ENCODE data around the gene LCN15. TPM values are rescaled to one million over a fixed set of nuclear protein-coding genes. Genes with fewer than 3 reads are reported as not detected.
A peak's percentile ranks its signal among the peaks of the same experiment; 100 is the strongest.

Gene LCN15
- total and polyA plus RNA-seq, 10 donors = 0.35 TPM; not detected in 9

DNA sequence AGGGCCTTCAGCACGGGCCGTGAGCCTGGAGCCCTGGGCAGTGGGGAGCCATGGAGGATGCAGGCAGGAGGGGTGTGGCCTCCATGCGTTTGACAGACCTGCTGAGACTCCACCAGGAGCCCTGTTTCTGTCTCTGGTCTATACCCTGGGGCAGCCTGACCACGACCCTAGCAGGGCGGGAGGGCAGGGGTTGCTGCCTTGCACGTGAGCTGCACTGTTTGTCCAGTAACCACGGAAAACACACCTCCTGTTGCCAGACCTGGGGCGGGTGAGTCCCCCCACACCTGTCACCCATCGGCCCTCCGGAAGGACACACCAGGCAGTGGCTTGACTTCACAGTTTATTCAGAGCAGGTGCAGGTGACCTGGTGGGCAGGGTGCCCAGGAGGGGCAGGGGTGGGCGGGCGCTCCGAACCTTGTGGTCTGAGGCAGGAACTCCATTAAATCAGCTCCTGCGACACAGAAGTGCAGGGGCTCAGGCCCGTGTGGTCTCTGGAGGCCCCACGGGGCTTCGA lies 10.2 kb downstream of the LCN15 start:
- Histone ChIP-seq H3K27me3 (replicated peaks in 1 of 7) (peaks cover 0 to 15% (median 0%) of the 10 kb centered on the region in 7 donors), H3K4me3 (no peak overlapping the region), H3K27ac (peak overlapping the region in 1 of 8 donors; percentile 42), H3K4me1 (peaks cover 8 to 55% (median 22%) of the 10 kb centered on the region in 6 donors), H3K9me3 (peaks cover 0 to 45% (median 26%) of the 10 kb centered on the region in 8 donors), H3K36me3 (no peaks in the 10 kb centered on the region)
- 41 to 66% (median 47%) methylated on average over 6 to 17 of the region's 17 CpGs for WGBS, 5 donors
- DNase-seq = no peak
- TF ChIP-seq POLR2AphosphoS5 (IDR thresholded peaks at IDR 0.05) (peak in 1 of 3 donors; percentile 11), POLR2A (IDR thresholded peaks at IDR 0.05) (no peak)
- intact Hi-C loops (cut with DNase I; ENCODE audit: low total_unique reads) = no loop called here

DNA sequence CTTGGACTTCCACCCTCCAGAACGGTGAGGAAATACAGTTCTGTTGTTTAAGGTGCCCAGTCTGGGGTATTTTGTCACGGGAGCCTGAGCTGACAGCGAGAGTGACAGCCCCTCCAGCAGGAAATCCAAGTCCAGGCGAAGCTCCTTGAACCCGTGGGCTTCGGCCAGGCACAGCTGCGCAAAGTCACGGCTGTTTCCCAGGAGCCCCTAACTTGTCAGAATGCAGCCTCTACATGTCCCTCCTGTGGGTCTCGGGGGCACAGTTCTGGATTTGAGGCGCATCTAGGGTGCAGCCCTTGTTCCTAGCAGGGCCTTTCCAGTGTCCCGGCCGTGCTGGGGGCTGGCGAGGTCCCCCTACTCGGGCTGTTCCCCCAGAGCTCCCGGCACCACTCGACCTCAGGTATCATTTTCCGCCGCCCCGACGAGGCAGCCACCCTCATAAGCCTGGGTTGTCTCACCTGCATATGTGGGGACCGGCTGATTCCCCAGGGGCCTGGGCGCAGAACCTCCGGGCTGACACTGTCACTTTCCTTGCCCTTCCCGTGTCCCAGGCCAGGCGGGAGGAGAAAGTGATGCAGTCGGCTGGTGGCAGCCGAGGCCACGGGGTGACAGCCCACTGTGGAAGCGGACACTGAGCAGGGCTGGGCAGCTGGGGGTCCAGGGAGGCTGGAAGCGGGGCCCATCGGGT lies 10.8 kb downstream of the LCN15 start:
- intact Hi-C loops (cut with DNase I; ENCODE audit: low total_unique reads) = no loop called here
- peak; percentile 52 for DNase-seq
- H3K36me3 ChIP-seq = no peaks in the 10 kb centered on the region
- no peak for TF ChIP-seq CTCF (IDR thresholded peaks at IDR 0.05 in 8 of 11, conservative IDR thresholded peaks at IDR 0.05 in 3 of 11)
- TF ChIP-seq POLR2AphosphoS5 (IDR thresholded peaks at IDR 0.05) = no peak
- TF ChIP-seq POLR2A (IDR thresholded peaks at IDR 0.05) = no peak
- no peak overlapping the region for H3K4me3 ChIP-seq
- WGBS, 5 donors = 84 to 89% (median 85%) methylated on average over 8 to 31 of the region's 31 CpGs
- H3K9me3 ChIP-seq = peaks cover 0 to 45% (median 26%) of the 10 kb centered on the region in 8 donors
- peaks cover 12 to 55% (median 26%) of the 10 kb centered on the region in 6 donors for H3K4me1 ChIP-seq
- peaks cover 0 to 15% (median 0%) of the 10 kb centered on the region in 7 donors for H3K27me3 ChIP-seq (replicated peaks in 1 of 7)
- peak overlapping the region in 1 of 8 donors; percentile 42 for H3K27ac ChIP-seq

DNA sequence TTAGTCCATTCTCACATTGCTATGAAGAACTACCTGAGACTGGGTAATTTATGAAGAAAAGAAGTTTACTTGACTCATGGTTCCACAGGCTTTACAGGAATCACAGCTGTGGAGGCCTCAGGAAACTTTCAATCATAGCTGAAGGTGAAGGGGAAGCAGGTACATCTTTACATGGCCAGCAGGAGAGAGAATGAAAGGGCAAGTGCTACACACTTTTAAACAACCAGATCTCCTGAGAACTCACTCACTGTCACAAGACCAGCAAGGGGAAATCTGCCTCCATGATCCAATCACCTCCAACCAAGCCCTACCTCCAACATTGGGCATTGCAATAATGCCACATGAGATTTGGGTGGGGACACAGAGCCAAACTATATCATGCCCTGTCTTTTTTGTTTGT lies 12.5 kb downstream of the LCN15 start:
- Histone ChIP-seq H3K27me3 (replicated peaks in 1 of 7) (peaks cover 0 to 9% (median 0%) of the 10 kb centered on the region in 7 donors), H3K4me1 (peaks cover 12 to 53% (median 21%) of the 10 kb centered on the region in 6 donors), H3K27ac (no peak overlapping the region), H3K9me3 (peaks cover 0 to 45% (median 26%) of the 10 kb centered on the region in 8 donors), H3K36me3 (no peaks in the 10 kb centered on the region), H3K4me3 (no peak overlapping the region)
- intact Hi-C loops (cut with DNase I; ENCODE audit: low total_unique reads) = no loop called here
- no peak for DNase-seq
- no peak for TF ChIP-seq POLR2A (IDR thresholded peaks at IDR 0.05)
- no peak for TF ChIP-seq POLR2AphosphoS5 (IDR thresholded peaks at IDR 0.05)

DNA sequence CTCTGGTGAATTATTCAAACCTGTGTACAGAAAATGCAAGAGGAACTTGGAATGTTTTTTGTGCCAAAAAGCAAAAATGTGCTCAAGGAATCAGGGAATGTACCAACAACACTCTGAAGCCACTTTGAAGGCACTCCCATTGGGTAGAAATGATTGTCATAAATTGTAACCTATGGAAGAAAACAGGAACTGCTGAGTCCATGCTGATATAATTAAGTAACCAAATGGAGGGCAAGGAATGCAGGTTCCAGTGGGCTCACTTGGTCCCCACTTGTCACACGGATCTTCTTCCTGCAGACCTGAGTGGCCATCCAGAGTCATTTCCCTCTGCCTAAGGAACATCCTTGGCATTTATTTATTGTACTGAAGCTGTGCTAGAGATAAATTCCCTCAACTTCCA lies 13.1 kb downstream of the LCN15 start:
- intact Hi-C loops (cut with DNase I; ENCODE audit: low total_unique reads) = no loop called here
- DNase-seq = no peak
- 62 to 91% (median 80%) methylated on average over 1 of the region's 1 CpG for WGBS, 5 donors
- Histone ChIP-seq H3K36me3 (no peaks in the 10 kb centered on the region), H3K9me3 (peaks cover 0 to 42% (median 25%) of the 10 kb centered on the region in 8 donors), H3K27me3 (replicated peaks in 1 of 7) (peaks cover 0 to 9% (median 0%) of the 10 kb centered on the region in 7 donors), H3K4me3 (no peak overlapping the region), H3K27ac (no peak overlapping the region), H3K4me1 (peaks cover 12 to 59% (median 24%) of the 10 kb centered on the region in 6 donors)
- TF ChIP-seq POLR2AphosphoS5 (IDR thresholded peaks at IDR 0.05) (no peak), POLR2A (IDR thresholded peaks at IDR 0.05) (no peak), CTCF (IDR thresholded peaks at IDR 0.05 in 8 of 11, conservative IDR thresholded peaks at IDR 0.05 in 3 of 11) (no peak)

DNA sequence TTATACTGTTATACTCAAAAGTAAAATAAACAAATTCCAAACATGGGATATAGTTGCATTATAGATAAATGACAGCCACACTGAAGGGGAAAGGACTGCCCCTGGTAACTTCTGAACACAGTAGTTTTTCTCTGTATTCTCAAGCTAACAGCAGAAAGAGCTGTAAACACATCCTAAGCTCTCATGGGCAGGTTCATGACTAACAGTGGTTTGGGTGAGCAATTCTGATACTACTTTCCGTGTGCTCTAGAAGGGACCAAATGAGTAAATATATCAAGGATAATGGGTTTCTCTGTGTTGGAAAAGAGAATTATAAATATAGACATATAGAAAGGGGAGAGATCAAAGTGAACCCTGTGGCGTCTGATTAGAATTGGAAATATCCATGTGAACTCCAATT lies 13.8 kb downstream of the LCN15 start:
- TF ChIP-seq POLR2A (IDR thresholded peaks at IDR 0.05) (no peak), POLR2AphosphoS5 (IDR thresholded peaks at IDR 0.05) (no peak)
- Histone ChIP-seq H3K27me3 (replicated peaks in 1 of 7) (peaks cover 0 to 9% (median 0%) of the 10 kb centered on the region in 7 donors), H3K36me3 (no peaks in the 10 kb centered on the region), H3K4me3 (no peak overlapping the region), H3K4me1 (peaks cover 12 to 64% (median 24%) of the 10 kb centered on the region in 6 donors), H3K9me3 (peaks cover 0 to 35% (median 24%) of the 10 kb centered on the region in 8 donors), H3K27ac (peak overlapping the region in 2 of 8 donors; percentile 56 to 76)
- 54 to 72% (median 62%) methylated on average over 2 of the region's 2 CpGs for WGBS, 5 donors
- intact Hi-C loops (cut with DNase I; ENCODE audit: low total_unique reads) = no loop called here
- DNase-seq = no peak
